Neural cell (in vitro differentiated cells): ENCODE data around the gene ADAMTS6. TPM values are rescaled to one million over a fixed set of nuclear protein-coding genes. Genes with fewer than 3 reads are reported as not detected.

Experiments
- H2AFZ ChIP-seq: fragments of 200-600, 300-800 bp; sonication (generic), shearing (Covaris generic); 2 replicates; pipeline ENCODE4 v1.6.0; 2014; ENCODE audit warnings: low read depth, mild to moderate bottlenecking, antibody characterized with exemption, low read length, moderate library complexity
- H3F3A ChIP-seq: fragments of 200-600 bp; shearing (Covaris generic); 2 replicates; pipeline ENCODE4 v1.6.1; 2016; ENCODE audit warnings: mild to moderate bottlenecking, moderate library complexity, mixed read lengths, antibody characterized with exemption, low read length; ENCODE audit not compliant: insufficient read depth, poor library complexity, severe bottlenecking
- H3K27ac ChIP-seq: fragments of 200-600, 300-800 bp; sonication (generic), shearing (Covaris generic); 2 replicates; pipeline ENCODE4 v1.5.1; 2014; ENCODE audit warnings: mild to moderate bottlenecking, low read length, moderate library complexity
- H3K27me3 ChIP-seq: fragments of 300-800, 200-600 bp; sonication (generic), shearing (Covaris generic); 2 replicates; pipeline ENCODE4 v1.6.0; 2014; ENCODE audit warnings: mild to moderate bottlenecking, low read depth, low read length, moderate library complexity; ENCODE audit not compliant: insufficient read depth
- H3K36me3 ChIP-seq: fragments of 300-800, 200-600 bp; sonication (generic), shearing (Covaris generic); 2 replicates; pipeline ENCODE4 v1.5.1; 2014; ENCODE audit warnings: mild to moderate bottlenecking, antibody characterized with exemption, low read length, moderate library complexity; ENCODE audit not compliant: insufficient read depth
- H3K4me2 ChIP-seq: fragments of 300-800, 200-600 bp; sonication (generic), shearing (Covaris generic); 2 replicates; pipeline ENCODE4 v1.6.0; 2014; ENCODE audit warnings: mild to moderate bottlenecking, low read length
- H3K4me3 ChIP-seq: fragments of 300-800, 200-600 bp; sonication (generic), shearing (Covaris generic); 2 replicates; pipeline ENCODE4 v1.5.1; 2014; ENCODE audit warnings: mild to moderate bottlenecking, low read length, moderate library complexity
- H3K79me2 ChIP-seq: fragments of 200-600 bp; shearing (Covaris generic); replicated peaks from 2 replicates; pipeline ENCODE4 v1.6.0; 2014; ENCODE audit warnings: mild to moderate bottlenecking, low read length, moderate library complexity; ENCODE audit not compliant: insufficient read depth
- H3K9ac ChIP-seq: fragments of 300-800, 200-600 bp; sonication (generic), shearing (Covaris generic); 2 replicates; pipeline ENCODE4 v1.6.1; 2016; ENCODE audit warnings: mild to moderate bottlenecking, low read length, mixed read lengths
- H3K9me2 ChIP-seq: fragments of 200-600 bp; shearing (Covaris generic); 2 replicates; pipeline ENCODE4 v1.6.1; 2016; ENCODE audit warnings: mild to moderate bottlenecking, low read length, mixed read lengths; ENCODE audit not compliant: insufficient read depth
- H3K9me3 ChIP-seq: fragments of 200-600, 300-800 bp; sonication (generic), shearing (Covaris generic); 2 replicates; pipeline ENCODE4 v1.6.1; 2016; ENCODE audit warnings: mild to moderate bottlenecking, mixed run types, low read length, moderate library complexity, mixed read lengths
- H4K20me1 ChIP-seq: fragments of 200-600 bp; shearing (Covaris generic); 2 replicates; pipeline ENCODE4 v1.6.1; 2016; ENCODE audit warnings: mild to moderate bottlenecking, mixed run types; ENCODE audit not compliant: insufficient read depth
- EP300 ChIP-seq: fragments of 450-650 bp; conservative IDR thresholded peaks from 2 replicates; pipeline ENCODE4 v1.6.1; 2014; ENCODE audit warnings: antibody characterized with exemption, mild to moderate bottlenecking, moderate library complexity; ENCODE audit not compliant: poor library complexity, severe bottlenecking
- EZH2 ChIP-seq: fragments of 200-600, 300-800 bp; shearing (Covaris generic), sonication (generic); IDR thresholded peaks from 2 replicates; pipeline ENCODE4 v1.6.1; 2014; ENCODE audit warnings: antibody characterized with exemption, low read length, borderline replicate concordance, mild to moderate bottlenecking; ENCODE audit not compliant: insufficient read depth, poor library complexity, severe bottlenecking
- MXI1 ChIP-seq: fragments of 450-650 bp; conservative IDR thresholded peaks from 2 replicates; pipeline ENCODE4 v1.6.1; 2014; ENCODE audit warnings: antibody characterized with exemption, mild to moderate bottlenecking; ENCODE audit not compliant: poor library complexity, severe bottlenecking
- POLR2AphosphoS5 ChIP-seq: IDR thresholded peaks from 2 replicates; pipeline ENCODE4 v1.6.1; 2012
- RAD21 ChIP-seq: fragments of 450-650 bp; conservative IDR thresholded peaks from 2 replicates; pipeline ENCODE4 v1.6.1; 2014; ENCODE audit warnings: antibody characterized with exemption, mild to moderate bottlenecking, moderate library complexity
- REST ChIP-seq: IDR thresholded peaks from 2 replicates; pipeline ENCODE4 v1.6.1; 2012; ENCODE audit warnings: borderline replicate concordance
- SMC3 ChIP-seq: fragments of 450-650 bp; conservative IDR thresholded peaks from 2 replicates; pipeline ENCODE4 v1.6.1; 2014; ENCODE audit warnings: antibody characterized with exemption, mild to moderate bottlenecking, moderate library complexity; ENCODE audit not compliant: poor library complexity
- TAF1 ChIP-seq: IDR thresholded peaks from 2 replicates; pipeline ENCODE4 v1.6.1; 2012; ENCODE audit warnings: low read depth
- polyA plus RNA-seq: library from polyadenylated mRNA; depleted of rRNA; stranded (reverse); fragments of >200 nt; gene quantifications from 2 replicates; pipeline ENCODE4 v1.2.3, GENCODE V29; 2014
- TF ChIP-seq, protein P1 (sequence below): fragments of 450-650 bp; IDR thresholded peaks from 2 replicates; pipeline ENCODE4 v1.5.1; 2014; ENCODE audit warnings: antibody characterized with exemption, mild to moderate bottlenecking, moderate library complexity; ENCODE audit not compliant: poor library complexity, severe bottlenecking

ADAMTS6 gene
- polyA plus RNA-seq, 1 donor from 2014 or later, result 0.58 TPM

DNA sequence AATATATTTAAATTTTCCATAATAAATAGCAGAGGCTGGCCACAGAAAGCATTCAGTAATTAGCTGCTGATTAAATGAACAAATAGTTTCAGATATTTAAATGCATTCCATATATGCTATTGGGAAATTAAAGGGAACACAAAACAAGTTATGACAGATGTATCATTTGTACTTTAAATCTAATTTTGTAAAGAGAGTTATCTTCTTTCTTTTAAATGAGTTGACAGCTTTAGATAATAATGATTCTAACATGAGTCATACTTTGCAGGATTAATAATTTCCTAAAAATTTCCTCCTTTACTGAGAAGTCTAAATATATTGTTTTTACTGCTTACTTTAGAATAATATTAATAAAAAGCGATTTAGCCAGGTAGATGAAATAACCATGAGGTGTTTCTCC is 320.1 kb downstream of the ADAMTS6 start:
- Histone ChIP-seq H3K36me3 (no peaks in the 10 kb centered on the region), H3K79me2 (no peaks in the 10 kb centered on the region), H3F3A (no peaks in the 10 kb centered on the region), H4K20me1 (no peaks in the 10 kb centered on the region), H2AFZ (no peak overlapping the region), H3K27me3 (no peaks in the 10 kb centered on the region), H3K9me2 (no peaks in the 10 kb centered on the region), H3K9ac (no peak overlapping the region), H3K27ac (no peak overlapping the region), H3K4me3 (no peak overlapping the region), H3K9me3 (no peaks in the 10 kb centered on the region), H3K4me2 (no peak overlapping the region)
- TF ChIP-seq POLR2AphosphoS5 (no peak), RAD21 (no peak), SMC3 (no peak)

- Histone ChIP-seq H3K9me3 (no peaks in the 10 kb centered on the region), H2AFZ (no peak overlapping the region), H4K20me1 (no peaks in the 10 kb centered on the region), H3K9ac (no peak overlapping the region), H3K27ac (no peak overlapping the region), H3K4me3 (no peak overlapping the region), H3K27me3 (no peaks in the 10 kb centered on the region), H3K36me3 (no peaks in the 10 kb centered on the region), H3K79me2 (no peaks in the 10 kb centered on the region), H3F3A (no peaks in the 10 kb centered on the region), H3K4me2 (no peak overlapping the region), H3K9me2 (no peaks in the 10 kb centered on the region)
- TF ChIP-seq SMC3 (no peak), REST (no peak), POLR2AphosphoS5 (no peak), MXI1 (no peak), EP300 (no peak)
- TF ChIP-seq, protein P1, sequence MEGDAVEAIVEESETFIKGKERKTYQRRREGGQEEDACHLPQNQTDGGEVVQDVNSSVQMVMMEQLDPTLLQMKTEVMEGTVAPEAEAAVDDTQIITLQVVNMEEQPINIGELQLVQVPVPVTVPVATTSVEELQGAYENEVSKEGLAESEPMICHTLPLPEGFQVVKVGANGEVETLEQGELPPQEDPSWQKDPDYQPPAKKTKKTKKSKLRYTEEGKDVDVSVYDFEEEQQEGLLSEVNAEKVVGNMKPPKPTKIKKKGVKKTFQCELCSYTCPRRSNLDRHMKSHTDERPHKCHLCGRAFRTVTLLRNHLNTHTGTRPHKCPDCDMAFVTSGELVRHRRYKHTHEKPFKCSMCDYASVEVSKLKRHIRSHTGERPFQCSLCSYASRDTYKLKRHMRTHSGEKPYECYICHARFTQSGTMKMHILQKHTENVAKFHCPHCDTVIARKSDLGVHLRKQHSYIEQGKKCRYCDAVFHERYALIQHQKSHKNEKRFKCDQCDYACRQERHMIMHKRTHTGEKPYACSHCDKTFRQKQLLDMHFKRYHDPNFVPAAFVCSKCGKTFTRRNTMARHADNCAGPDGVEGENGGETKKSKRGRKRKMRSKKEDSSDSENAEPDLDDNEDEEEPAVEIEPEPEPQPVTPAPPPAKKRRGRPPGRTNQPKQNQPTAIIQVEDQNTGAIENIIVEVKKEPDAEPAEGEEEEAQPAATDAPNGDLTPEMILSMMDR, result no peak
Observed at GRCh38 chr5:65157906-65158603, 323.7 kb downstream of the ADAMTS6 start.

- no peaks in the 10 kb centered on the region for H4K20me1 ChIP-seq
Observed at GRCh38 chr5:65156933-65157332, 324.8 kb downstream of the ADAMTS6 start.

More at GRCh38 chr5:65156933-65157332, 324.8 kb downstream of the ADAMTS6 start:
- TF ChIP-seq REST, result no peak
- no peak for TF ChIP-seq SMC3
- no peak for TF ChIP-seq RAD21
- TF ChIP-seq MXI1, result no peak
- TF ChIP-seq POLR2AphosphoS5, result no peak
- TF ChIP-seq, protein P1, result no peak
- TF ChIP-seq EZH2, result no peak
- TF ChIP-seq TAF1, result no peak
- TF ChIP-seq EP300, result no peak
- Histone ChIP-seq H3K4me2 (no peak overlapping the region), H2AFZ (no peak overlapping the region), H3K9ac (no peak overlapping the region), H3K27me3 (no peaks in the 10 kb centered on the region), H3K4me3 (no peak overlapping the region), H3K9me2 (no peaks in the 10 kb centered on the region), H3K36me3 (no peaks in the 10 kb centered on the region), H3K9me3 (no peaks in the 10 kb centered on the region), H3K27ac (no peak overlapping the region), H3F3A (no peaks in the 10 kb centered on the region), H3K79me2 (no peaks in the 10 kb centered on the region)
